ENCODE results near the gene CDX4.

- TF ChIP-seq CTCF (IDR thresholded peaks at IDR 0.05) = no peak
- TF ChIP-seq REST (IDR thresholded peaks at IDR 0.05; ENCODE audit: insufficient read depth in 1 of 2, low read depth in 2 of 2, low read length in 1 of 2) = no peak
- TF ChIP-seq POLR2AphosphoS5 (IDR thresholded peaks at IDR 0.05; ENCODE audit: low read depth, low read length) = no peak
- no peak for TF ChIP-seq SIN3A (IDR thresholded peaks at IDR 0.05; ENCODE audit: borderline replicate concordance, insufficient read depth, low read depth, low read length)
Measured at GRCh38 chrX:73400136-73400748, 46.6 kb upstream of the CDX4 start.
